Spinal cord (tissue), 10 donors: ENCODE measurements around the gene MC1R. TPM values are rescaled to one million over a fixed set of nuclear protein-coding genes. Genes with fewer than 3 reads are reported as not detected.

ENCODE experiments used
- DNase-seq, 6 donors: peaks; one replicate each; pipeline versions ENCODE4 v3.0.0 to v3.0.0-alpha.2; 2013 to 2015; ENCODE audit warnings: low spot score in 6 of 6, low read depth in 4 of 6
- H3K27ac ChIP-seq: one replicate; pipeline ENCODE4 v1.5.1; 2013; ENCODE audit warnings: low read depth, low read length, control low read depth
- H3K27me3 ChIP-seq: one replicate; pipeline ENCODE4 v1.6.1; 2013; ENCODE audit warnings: low read length; ENCODE audit not compliant: control insufficient read depth, insufficient read depth
- H3K36me3 ChIP-seq: one replicate; pipeline ENCODE4 v1.6.1; 2013; ENCODE audit warnings: low read length; ENCODE audit not compliant: control insufficient read depth, insufficient read depth
- H3K4me1 ChIP-seq: one replicate; pipeline ENCODE4 v1.6.1; 2013; ENCODE audit warnings: low read length; ENCODE audit not compliant: control insufficient read depth, insufficient read depth
- H3K4me3 ChIP-seq: one replicate; pipeline ENCODE4 v1.5.1; 2013; ENCODE audit warnings: low read depth, low read length, control low read depth
- H3K9me3 ChIP-seq: one replicate; pipeline ENCODE4 v1.6.1; 2013; ENCODE audit warnings: low read length; ENCODE audit not compliant: control insufficient read depth, insufficient read depth
- WGBS: methylation state at CpG from one replicate; pipeline ENCODE4 v1.1.5; 2013; ENCODE audit warnings: missing lambda C conversion rate; ENCODE audit not compliant: insufficient coverage; 5-methylcytosine and 5-hydroxymethylcytosine counted together
- polyA plus RNA-seq, 2 donors: library from polyadenylated mRNA; unstranded; fragments of 120-200 nt; gene quantifications; one replicate each; pipeline ENCODE4 v1.2.1, GENCODE V29; 2013; ENCODE audit not compliant: insufficient read length in 2 of 2
- total RNA-seq, 2 donors: library from RNA; depleted of rRNA in 1 of 2; stranded (reverse); fragments of 120-200 nt in 1 of 2; fragments of >200 nt in 1 of 2; gene quantifications; one replicate each; pipeline versions ENCODE4 v1.2.3 to v1.2.4, GENCODE V29; 2013 to 2014
- donor health status: healthy.

MC1R gene
- total and polyA plus RNA-seq, 4 donors = 2.2 to 13.3 (median 4.8) TPM

DNA sequence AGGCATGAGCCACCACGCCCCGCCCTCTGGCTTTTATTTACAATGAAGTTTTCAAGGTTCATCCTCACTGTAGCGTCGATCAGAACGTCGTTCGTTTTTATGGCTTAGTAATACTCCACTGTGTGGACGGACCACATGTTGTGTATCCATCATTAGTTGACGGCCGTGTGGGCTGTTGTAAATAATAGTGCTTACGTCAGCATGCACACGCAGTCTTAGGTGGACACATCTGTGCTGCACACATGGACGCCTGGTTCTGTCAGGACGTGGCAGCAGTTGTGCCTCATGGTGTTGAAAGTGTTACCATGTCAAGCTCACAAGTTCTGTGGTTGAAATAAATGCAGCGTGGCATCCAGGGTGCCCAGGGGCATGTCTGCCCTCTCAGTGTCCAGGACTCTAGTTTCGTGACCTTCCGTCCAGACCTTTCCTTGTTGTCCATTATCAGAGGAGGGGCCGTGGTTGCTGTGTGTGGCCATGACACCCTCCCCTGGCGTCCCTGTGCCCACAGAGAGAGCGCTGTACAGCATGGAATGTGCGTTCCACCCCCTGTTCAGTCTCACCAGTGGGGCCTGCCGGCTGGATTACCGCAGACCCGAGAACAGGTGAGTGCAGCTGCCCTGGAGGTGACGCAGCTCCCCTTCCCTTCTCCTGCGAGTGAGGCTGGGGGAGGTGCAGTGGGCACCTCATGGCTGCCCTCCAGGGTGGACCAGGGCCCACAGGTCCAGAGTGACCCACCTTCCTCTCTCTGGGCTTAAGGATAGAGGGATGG, 23.0 kb upstream of the MC1R start:
- H3K4me3 ChIP-seq = no peak overlapping the region
- H3K36me3 ChIP-seq = peaks cover 96% of the 10 kb centered on the region
- peaks cover 7% of the 10 kb centered on the region for H3K4me1 ChIP-seq
- WGBS = 94% methylated on average over 25 of the region's 26 CpGs
- no peak overlapping the region for H3K27ac ChIP-seq
- no peaks in the 10 kb centered on the region for H3K9me3 ChIP-seq
- H3K27me3 ChIP-seq = no peaks in the 10 kb centered on the region
- DNase-seq = no peak

DNA sequence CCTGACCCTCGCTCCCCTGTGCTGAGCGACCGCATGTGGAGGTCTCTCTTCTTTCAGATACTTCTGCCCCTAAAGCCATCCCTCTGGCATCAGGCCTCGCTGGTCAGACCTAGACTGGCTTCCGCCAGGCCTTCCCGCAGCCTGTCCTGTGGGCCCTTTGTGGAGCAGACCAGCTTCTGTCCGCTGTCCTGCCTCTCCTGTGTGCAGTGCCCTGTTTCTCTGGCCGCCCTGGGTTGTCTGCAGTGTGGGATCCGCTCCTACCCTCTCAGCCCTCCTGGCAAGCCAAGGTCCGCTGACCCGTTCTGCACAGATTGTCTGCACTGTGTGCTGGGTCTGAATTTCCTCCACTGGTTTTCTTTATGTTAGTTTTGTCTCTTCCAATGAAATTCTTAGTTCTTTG, 21.5 kb upstream of the MC1R start:
- Histone ChIP-seq H3K4me3 (no peak overlapping the region), H3K4me1 (no peaks in the 10 kb centered on the region), H3K36me3 (peaks cover 89% of the 10 kb centered on the region), H3K27ac (no peak overlapping the region), H3K27me3 (no peaks in the 10 kb centered on the region), H3K9me3 (no peaks in the 10 kb centered on the region)
- 96% methylated on average over 8 of the region's 11 CpGs for WGBS
- no peak for DNase-seq

DNA sequence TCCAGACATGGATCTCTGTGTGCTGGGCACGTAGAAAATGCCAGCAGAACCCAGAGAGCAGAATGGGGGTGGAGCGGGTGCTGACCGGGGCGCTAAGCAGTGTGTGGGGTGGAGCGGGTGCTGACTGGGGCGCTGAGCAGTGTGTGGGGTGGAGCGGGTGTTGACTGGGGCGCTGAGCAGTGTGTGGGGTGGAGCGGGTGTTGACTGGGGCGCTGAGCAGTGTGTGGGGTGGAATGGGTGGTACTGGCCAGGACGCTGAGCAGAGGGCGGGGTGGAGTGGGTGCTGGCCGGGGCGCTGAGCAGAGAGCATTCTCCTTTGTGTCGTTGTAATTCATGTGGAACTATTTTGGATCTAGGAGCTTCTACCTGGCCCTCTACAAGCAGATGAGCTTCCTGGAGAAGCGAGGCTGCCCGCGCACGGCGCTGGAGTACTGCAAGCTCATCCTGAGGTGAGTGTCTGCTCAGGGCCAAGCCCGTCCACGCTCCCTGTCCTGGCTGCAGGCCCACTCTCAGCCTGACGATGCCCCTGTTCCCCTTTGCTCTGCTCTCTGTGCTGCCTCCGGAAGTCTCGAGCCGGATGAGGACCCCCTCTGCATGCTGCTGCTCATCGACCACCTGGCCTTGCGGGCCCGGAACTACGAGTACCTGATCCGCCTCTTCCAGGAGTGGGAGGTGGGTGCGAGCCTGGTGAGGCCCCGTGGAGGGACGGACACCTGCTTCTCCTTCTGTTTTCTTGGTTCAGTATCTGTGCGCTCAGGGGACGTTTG, 20.3 kb upstream of the MC1R start:
- Histone ChIP-seq H3K27ac (no peak overlapping the region), H3K36me3 (peaks cover 86% of the 10 kb centered on the region), H3K4me1 (no peaks in the 10 kb centered on the region), H3K27me3 (no peaks in the 10 kb centered on the region), H3K4me3 (no peak overlapping the region), H3K9me3 (no peaks in the 10 kb centered on the region)
- no peak for DNase-seq
- 95% methylated on average over 36 of the region's 36 CpGs for WGBS

DNA sequence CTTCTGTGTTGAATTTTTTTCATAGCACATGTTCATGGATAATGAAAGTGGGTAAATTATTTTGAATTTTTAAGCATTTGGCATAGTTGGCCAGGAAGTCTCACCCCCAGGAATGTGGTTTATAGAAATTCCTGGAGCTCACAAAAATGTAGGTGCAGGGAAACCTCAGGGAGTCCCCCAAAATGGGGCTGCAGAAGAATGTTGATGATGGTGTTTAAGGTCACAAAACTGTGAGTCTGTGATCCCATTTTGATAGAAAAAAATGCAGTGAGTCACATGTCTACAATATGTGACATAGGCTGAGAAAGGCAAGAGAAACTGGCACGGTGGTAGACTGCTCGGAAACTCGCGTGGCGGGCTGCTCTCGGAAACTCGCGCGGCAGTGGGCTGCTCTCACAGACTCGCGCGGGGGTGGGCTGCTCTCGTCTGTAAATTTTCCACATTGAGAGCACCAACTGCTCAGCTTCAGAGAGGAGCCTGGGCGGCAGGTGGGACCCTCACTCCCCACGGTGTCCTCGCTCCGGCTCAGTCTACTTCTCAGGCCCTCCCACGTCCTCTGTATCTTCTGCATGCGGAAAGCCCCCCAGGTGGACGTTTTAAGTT, 18.7 kb upstream of the MC1R start:
- no peak for DNase-seq
- H3K27ac ChIP-seq = no peak overlapping the region
- H3K36me3 ChIP-seq = peaks cover 86% of the 10 kb centered on the region
- WGBS = 96% methylated on average over 19 of the region's 20 CpGs
- H3K4me1 ChIP-seq = no peaks in the 10 kb centered on the region
- H3K9me3 ChIP-seq = no peaks in the 10 kb centered on the region
- no peaks in the 10 kb centered on the region for H3K27me3 ChIP-seq
- H3K4me3 ChIP-seq = no peak overlapping the region

DNA sequence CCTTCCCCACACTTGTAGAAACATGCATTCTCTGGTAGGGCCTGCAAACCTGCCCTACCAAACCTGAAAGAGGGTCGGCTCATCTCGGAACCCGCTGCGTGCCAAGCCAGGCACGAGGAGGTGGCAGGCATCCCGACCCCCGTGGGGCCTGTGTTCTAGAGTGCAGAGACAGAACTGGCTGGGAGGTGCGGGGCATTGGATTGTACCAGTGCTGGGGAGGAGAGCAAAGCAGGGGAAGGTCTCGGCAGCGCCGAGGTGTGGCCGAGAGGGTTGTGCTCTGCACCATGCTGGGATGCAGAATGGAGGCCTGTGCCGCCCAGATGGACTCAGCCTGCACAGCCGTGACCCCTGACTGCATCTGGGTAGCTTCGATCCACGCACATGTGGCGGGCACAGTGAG, 17.8 kb upstream of the MC1R start:
- no peak overlapping the region for H3K4me3 ChIP-seq
- no peak overlapping the region for H3K27ac ChIP-seq
- H3K4me1 ChIP-seq = no peaks in the 10 kb centered on the region
- no peak for DNase-seq
- 95% methylated on average over 17 of the region's 17 CpGs for WGBS
- H3K27me3 ChIP-seq = no peaks in the 10 kb centered on the region
- no peaks in the 10 kb centered on the region for H3K9me3 ChIP-seq
- peaks cover 86% of the 10 kb centered on the region for H3K36me3 ChIP-seq

DNA sequence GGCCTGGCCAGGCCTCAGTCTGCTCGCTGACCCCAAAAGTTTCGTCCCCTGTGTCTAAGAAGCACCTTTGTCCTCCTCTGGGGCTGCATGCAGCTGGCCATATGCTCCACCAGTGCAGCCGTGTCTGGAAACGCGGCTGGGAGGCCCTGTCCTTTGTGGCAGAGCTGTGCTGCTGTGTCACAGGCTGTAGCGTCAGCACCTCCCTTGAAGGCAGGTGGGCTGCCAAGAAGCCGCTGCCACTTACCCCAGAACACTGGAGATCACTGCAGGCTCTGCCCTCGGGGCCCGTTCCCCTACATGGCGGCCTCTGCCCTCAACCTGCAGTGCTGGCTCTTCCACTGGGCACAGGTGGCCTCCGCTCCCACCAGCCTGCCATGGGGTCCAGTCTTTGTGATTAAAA, 15.7 kb upstream of the MC1R start:
- Histone ChIP-seq H3K27me3 (no peaks in the 10 kb centered on the region), H3K9me3 (no peaks in the 10 kb centered on the region), H3K4me1 (no peaks in the 10 kb centered on the region), H3K4me3 (no peak overlapping the region), H3K36me3 (peaks cover 88% of the 10 kb centered on the region), H3K27ac (no peak overlapping the region)
- WGBS = 81% methylated on average over 11 of the region's 11 CpGs
- DNase-seq = no peak

DNA sequence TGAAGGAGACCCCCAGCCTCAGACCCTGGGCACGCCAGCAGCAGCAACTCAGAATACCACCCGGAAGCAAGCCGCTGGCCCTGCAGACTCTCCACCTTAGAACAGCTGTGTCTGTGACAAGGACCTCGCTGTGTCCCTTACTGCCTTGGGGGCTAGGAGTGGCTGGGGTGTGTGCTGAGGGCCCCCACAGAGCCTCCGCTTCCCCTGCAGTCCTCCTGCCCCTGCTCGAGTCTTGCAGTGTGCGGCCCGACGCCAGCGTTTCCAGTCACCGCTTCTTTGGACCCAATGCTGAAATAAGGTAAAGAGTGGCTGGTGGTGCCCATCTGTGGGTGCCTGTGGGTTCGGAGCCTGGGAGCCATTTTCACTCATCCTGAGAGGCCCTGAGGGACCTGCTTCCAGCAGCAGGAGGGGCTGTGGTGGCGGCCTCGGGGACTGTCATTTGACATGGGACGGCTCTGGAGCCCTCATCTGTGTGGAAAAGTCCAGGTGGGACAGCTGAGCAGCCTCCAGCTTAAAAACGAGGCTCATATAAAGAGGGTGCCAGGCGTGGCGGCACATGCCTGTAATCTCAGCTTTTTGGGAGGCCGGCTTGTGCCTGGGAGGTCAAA, 14.7 kb upstream of the MC1R start:
- Histone ChIP-seq H3K4me3 (no peak overlapping the region), H3K4me1 (peaks cover 2% of the 10 kb centered on the region), H3K9me3 (no peaks in the 10 kb centered on the region), H3K27ac (no peak overlapping the region), H3K36me3 (peaks cover 88% of the 10 kb centered on the region), H3K27me3 (no peaks in the 10 kb centered on the region)
- DNase-seq = no peak
- WGBS = 96% methylated on average over 19 of the region's 19 CpGs

DNA sequence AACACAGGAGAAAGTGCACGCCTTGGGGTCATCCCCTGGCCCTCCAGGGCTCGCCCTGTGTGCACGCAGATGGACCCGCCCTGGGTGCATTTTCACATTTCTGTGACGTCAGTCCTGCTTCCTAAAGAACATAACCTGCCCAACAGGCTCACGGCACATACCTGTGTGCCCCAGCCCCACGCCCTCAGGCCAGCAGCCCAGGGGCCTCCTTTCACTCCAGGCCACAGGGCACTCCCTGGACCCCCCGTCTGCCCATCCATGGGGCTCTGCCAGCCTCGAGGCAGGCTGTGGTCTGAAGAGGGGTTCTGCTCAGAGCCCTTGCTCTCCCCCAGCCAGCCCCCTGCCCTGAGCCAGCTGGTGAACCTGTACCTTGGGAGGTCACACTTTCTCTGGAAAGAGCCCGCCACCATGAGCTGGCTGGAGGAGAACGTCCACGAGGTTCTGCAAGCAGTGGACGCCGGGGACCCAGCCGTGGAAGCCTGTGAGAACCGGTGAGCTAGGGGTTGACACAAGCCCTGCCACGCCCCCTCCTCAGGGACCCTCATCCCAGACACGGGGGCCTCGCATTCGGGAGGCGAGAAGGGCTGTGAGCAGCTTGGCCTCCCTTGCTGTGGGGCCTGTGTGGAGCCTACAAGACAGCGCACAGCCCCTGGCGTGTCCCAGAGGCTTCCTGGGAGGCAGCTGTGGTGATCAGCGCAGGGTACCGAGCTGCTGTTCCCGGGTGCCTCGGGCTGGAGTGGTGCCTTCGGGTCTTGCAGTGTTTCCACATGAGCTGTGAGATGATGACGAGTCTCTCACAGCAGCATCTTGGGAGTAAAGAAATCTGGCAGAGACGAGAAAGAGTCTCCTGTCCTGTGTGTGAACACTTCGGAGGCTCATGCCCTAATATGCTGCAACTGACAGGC, 13.8 kb upstream of the MC1R start:
- peaks cover 87% of the 10 kb centered on the region for H3K36me3 ChIP-seq
- H3K4me1 ChIP-seq = peaks cover 10% of the 10 kb centered on the region
- no peaks in the 10 kb centered on the region for H3K27me3 ChIP-seq
- H3K4me3 ChIP-seq = no peak overlapping the region
- no peaks in the 10 kb centered on the region for H3K9me3 ChIP-seq
- no peak for DNase-seq
- 95% methylated on average over 31 of the region's 31 CpGs for WGBS
- no peak overlapping the region for H3K27ac ChIP-seq
